ENCODE results near the gene CHCHD6.

The CHCHD6 gene

DNA sequence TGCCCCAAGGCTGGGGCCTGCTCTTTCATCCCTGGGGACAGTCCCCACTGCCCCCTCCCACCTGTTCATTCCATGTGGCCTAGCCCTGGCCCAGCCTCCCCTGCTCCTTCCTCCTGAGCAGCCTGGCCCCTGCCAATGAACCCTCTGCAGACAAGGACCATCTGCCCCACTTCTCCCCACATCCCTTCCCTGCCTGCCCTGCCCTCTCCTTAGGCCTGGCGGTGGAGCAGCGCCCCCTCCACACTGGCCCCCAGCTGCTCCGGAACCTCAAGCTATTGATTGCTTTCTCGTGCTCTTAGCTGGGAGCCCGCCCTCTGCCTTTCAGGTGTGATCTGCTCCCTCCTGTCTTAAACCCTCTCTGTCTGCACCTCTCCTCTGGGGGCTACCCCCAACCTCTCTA is 286.9 kb downstream of the CHCHD6 start:
- H3K4me2 ChIP-seq (ENCODE audit: low read depth, low read length, poor library complexity, severe bottlenecking) = no peak overlapping the region
- no peak overlapping the region for H2AFZ ChIP-seq (ENCODE audit: low read depth, low read length, severe bottlenecking)
- H3K27ac ChIP-seq (ENCODE audit: low read depth, low read length) = no peak overlapping the region
- H3K27me3 ChIP-seq (ENCODE audit: low read length) = no peaks in the 10 kb centered on the region
- TF ChIP-seq, protein P1, sequence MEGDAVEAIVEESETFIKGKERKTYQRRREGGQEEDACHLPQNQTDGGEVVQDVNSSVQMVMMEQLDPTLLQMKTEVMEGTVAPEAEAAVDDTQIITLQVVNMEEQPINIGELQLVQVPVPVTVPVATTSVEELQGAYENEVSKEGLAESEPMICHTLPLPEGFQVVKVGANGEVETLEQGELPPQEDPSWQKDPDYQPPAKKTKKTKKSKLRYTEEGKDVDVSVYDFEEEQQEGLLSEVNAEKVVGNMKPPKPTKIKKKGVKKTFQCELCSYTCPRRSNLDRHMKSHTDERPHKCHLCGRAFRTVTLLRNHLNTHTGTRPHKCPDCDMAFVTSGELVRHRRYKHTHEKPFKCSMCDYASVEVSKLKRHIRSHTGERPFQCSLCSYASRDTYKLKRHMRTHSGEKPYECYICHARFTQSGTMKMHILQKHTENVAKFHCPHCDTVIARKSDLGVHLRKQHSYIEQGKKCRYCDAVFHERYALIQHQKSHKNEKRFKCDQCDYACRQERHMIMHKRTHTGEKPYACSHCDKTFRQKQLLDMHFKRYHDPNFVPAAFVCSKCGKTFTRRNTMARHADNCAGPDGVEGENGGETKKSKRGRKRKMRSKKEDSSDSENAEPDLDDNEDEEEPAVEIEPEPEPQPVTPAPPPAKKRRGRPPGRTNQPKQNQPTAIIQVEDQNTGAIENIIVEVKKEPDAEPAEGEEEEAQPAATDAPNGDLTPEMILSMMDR (IDR thresholded peaks at IDR 0.05; ENCODE audit: insufficient read depth, low read length, poor library complexity, severe bottlenecking) = no peak
- no peak for TF ChIP-seq EZH2phosphoT487 (conservative IDR thresholded peaks at IDR 0.05; ENCODE audit: low read length)
- no peaks in the 10 kb centered on the region for H3F3A ChIP-seq (ENCODE audit: insufficient read depth)
- no peaks in the 10 kb centered on the region for H3K36me3 ChIP-seq (ENCODE audit: low read length)
- H3K9me2 ChIP-seq (replicated peaks; ENCODE audit: insufficient read depth, low read length) = no peaks in the 10 kb centered on the region
- H3K9ac ChIP-seq (ENCODE audit: low read length) = no peak overlapping the region
- H3K79me2 ChIP-seq (ENCODE audit: insufficient read depth, low read length) = no peaks in the 10 kb centered on the region
- H3K9me3 ChIP-seq (ENCODE audit: insufficient read depth, low read length) = no peaks in the 10 kb centered on the region
- H3K4me3 ChIP-seq (ENCODE audit: insufficient read depth, low read length, poor library complexity, severe bottlenecking) = no peak overlapping the region
- no peaks in the 10 kb centered on the region for H4K20me1 ChIP-seq (ENCODE audit: low read depth, low read length)

DNA sequence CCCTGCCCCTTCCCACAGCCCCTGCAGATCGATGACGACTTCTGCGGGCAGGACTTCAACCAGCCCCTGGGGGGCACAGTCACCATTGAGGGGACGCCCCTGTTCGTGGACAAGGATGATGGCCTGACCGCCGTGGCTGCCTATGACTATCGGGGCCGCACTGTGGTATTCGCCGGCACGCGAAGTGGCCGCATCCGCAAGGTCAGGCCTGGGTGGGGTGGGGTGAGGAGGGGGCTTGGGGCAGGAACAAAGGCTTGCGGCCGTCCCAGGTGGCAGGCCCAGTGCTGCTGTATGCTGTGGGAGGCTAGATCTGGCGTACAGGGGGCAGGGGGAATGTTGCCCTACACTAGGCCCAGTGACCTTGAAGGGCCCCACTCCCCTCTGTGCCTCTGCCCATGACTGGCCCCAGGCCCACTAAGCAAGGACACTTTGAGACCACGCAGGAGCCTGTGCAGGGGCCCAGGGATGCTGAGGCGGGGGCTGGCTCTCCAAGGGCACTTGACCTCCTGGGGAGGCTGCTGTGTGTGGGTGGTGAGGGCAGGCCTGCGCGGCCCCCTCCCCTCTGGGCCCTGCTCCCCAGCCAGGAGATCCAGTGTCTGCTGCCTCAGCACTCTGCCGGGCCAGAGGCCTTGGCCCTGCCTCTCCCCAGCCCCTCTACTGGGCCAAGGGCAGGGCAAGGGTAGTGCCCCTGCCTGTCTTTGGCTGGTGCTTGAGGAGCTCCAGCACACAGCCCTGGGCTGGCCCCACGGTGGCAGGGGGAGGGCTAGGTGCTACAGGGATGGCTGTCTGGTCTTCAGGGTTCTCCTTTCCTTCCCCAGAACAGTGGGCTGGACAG is 287.5 kb downstream of the CHCHD6 start:
- Histone ChIP-seq H3K79me2 (ENCODE audit: insufficient read depth, low read length) (no peaks in the 10 kb centered on the region), H3K27me3 (ENCODE audit: low read length) (no peaks in the 10 kb centered on the region), H3K4me3 (ENCODE audit: insufficient read depth, low read length, poor library complexity, severe bottlenecking) (no peak overlapping the region), H3K27ac (ENCODE audit: low read depth, low read length) (no peak overlapping the region), H3K9ac (ENCODE audit: low read length) (no peak overlapping the region), H2AFZ (ENCODE audit: low read depth, low read length, severe bottlenecking) (no peak overlapping the region), H3K4me2 (ENCODE audit: low read depth, low read length, poor library complexity, severe bottlenecking) (no peak overlapping the region), H3K9me2 (replicated peaks; ENCODE audit: insufficient read depth, low read length) (no peaks in the 10 kb centered on the region), H4K20me1 (ENCODE audit: low read depth, low read length) (no peaks in the 10 kb centered on the region), H3K36me3 (ENCODE audit: low read length) (no peaks in the 10 kb centered on the region), H3K9me3 (ENCODE audit: insufficient read depth, low read length) (no peaks in the 10 kb centered on the region), H3F3A (ENCODE audit: insufficient read depth) (no peaks in the 10 kb centered on the region)
- TF ChIP-seq, protein P1 (IDR thresholded peaks at IDR 0.05; ENCODE audit: insufficient read depth, low read length, poor library complexity, severe bottlenecking) = no peak
- TF ChIP-seq EZH2phosphoT487 (conservative IDR thresholded peaks at IDR 0.05; ENCODE audit: low read length) = no peak

DNA sequence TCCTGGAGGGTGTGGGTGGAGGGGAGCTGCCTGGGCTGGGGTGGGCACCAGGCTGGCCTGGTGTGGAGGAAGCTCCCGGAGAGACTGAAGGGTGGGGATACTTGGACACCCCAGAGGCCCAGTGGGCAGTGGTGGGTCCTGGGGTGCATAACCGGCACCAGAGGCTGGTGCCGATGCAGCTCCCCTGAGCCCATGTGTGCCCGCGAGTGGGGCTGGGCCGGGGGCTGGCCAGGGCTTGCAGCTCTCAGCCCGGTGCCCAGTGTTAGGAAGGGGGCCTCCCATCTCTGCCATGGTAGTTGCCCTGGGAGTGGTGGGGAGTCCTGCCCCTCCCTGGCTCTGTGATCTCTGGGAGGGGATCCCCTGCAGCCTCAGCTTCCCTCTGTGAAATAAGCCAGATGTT is 288.2 kb downstream of the CHCHD6 start:
- Histone ChIP-seq H3K9me2 (replicated peaks; ENCODE audit: insufficient read depth, low read length) (no peaks in the 10 kb centered on the region), H3K4me3 (ENCODE audit: insufficient read depth, low read length, poor library complexity, severe bottlenecking) (no peak overlapping the region), H3K79me2 (ENCODE audit: insufficient read depth, low read length) (no peaks in the 10 kb centered on the region), H3K9me3 (ENCODE audit: insufficient read depth, low read length) (no peaks in the 10 kb centered on the region), H2AFZ (ENCODE audit: low read depth, low read length, severe bottlenecking) (no peak overlapping the region), H3F3A (ENCODE audit: insufficient read depth) (no peaks in the 10 kb centered on the region), H4K20me1 (ENCODE audit: low read depth, low read length) (no peaks in the 10 kb centered on the region), H3K9ac (ENCODE audit: low read length) (no peak overlapping the region), H3K4me2 (ENCODE audit: low read depth, low read length, poor library complexity, severe bottlenecking) (no peak overlapping the region), H3K27me3 (ENCODE audit: low read length) (no peaks in the 10 kb centered on the region), H3K36me3 (ENCODE audit: low read length) (no peaks in the 10 kb centered on the region), H3K27ac (ENCODE audit: low read depth, low read length) (no peak overlapping the region)
- TF ChIP-seq EZH2phosphoT487 (conservative IDR thresholded peaks at IDR 0.05; ENCODE audit: low read length) = no peak
- TF ChIP-seq, protein P1 (IDR thresholded peaks at IDR 0.05; ENCODE audit: insufficient read depth, low read length, poor library complexity, severe bottlenecking) = no peak
